ENCODE measurements around the gene DUS2. TPM values are rescaled to one million over a fixed set of nuclear protein-coding genes. Genes with fewer than 3 reads are reported as not detected.
"Not testable (repeated sequence)": the region's sequence is repeated elsewhere in the genome, so short reads cannot be mapped to it uniquely, and the experiment has no call there.

DUS2 gene
- total and polyA plus RNA-seq, 4 donors: 13.3 to 17.2 (median 15.3) TPM

- no peak for DNase-seq (ENCODE audit: low read depth in 4 of 6, low spot score in 6 of 6)
- WGBS (ENCODE audit: insufficient coverage): 79% methylated on average over 5 of the region's 5 CpGs
- Histone ChIP-seq H3K27me3 (ENCODE audit: control insufficient read depth, insufficient read depth, low read length) (no peaks in the 10 kb centered on the region), H3K9me3 (ENCODE audit: control insufficient read depth, insufficient read depth, low read length) (peaks cover 3% of the 10 kb centered on the region), H3K36me3 (ENCODE audit: control insufficient read depth, insufficient read depth, low read length) (no peaks in the 10 kb centered on the region), H3K4me1 (ENCODE audit: control insufficient read depth, insufficient read depth, low read length) (no peaks in the 10 kb centered on the region), H3K27ac (ENCODE audit: low read depth, low read length) (no peak overlapping the region), H3K4me3 (ENCODE audit: low read depth, low read length) (no peak overlapping the region)
Observed at GRCh38 chr16:68113059-68113761, 90.1 kb downstream of the DUS2 start.

- H3K27me3 ChIP-seq (ENCODE audit: control insufficient read depth, insufficient read depth, low read length): no peaks in the 10 kb centered on the region
Observed at GRCh38 chr16:68113765-68114240, 90.7 kb downstream of the DUS2 start.

GRCh38 chr16:68114939-68115338 lies 91.9 kb downstream of the DUS2 start:
- not testable (repeated sequence) for H3K36me3 ChIP-seq (ENCODE audit: control insufficient read depth, insufficient read depth, low read length); H3K27me3 ChIP-seq (ENCODE audit: control insufficient read depth, insufficient read depth, low read length); H3K4me3 ChIP-seq (ENCODE audit: low read depth, low read length); H3K27ac ChIP-seq (ENCODE audit: low read depth, low read length); H3K9me3 ChIP-seq (ENCODE audit: control insufficient read depth, insufficient read depth, low read length); H3K4me1 ChIP-seq (ENCODE audit: control insufficient read depth, insufficient read depth, low read length); DNase-seq (ENCODE audit: low read depth in 4 of 6, low spot score in 6 of 6)
- WGBS (ENCODE audit: insufficient coverage): 94% methylated on average over 3 of the region's 8 CpGs

More at GRCh38 chr16:68113765-68114240, 90.7 kb downstream of the DUS2 start:
- Histone ChIP-seq H3K27ac (ENCODE audit: low read depth, low read length) (no peak overlapping the region), H3K4me1 (ENCODE audit: control insufficient read depth, insufficient read depth, low read length) (no peaks in the 10 kb centered on the region), H3K4me3 (ENCODE audit: low read depth, low read length) (no peak overlapping the region), H3K9me3 (ENCODE audit: control insufficient read depth, insufficient read depth, low read length) (peaks cover 3% of the 10 kb centered on the region), H3K36me3 (ENCODE audit: control insufficient read depth, insufficient read depth, low read length) (no peaks in the 10 kb centered on the region)
- 98% methylated on average over 12 of the region's 12 CpGs for WGBS (ENCODE audit: insufficient coverage)
- DNase-seq (ENCODE audit: low read depth in 4 of 6, low spot score in 6 of 6): no peak

DNA sequence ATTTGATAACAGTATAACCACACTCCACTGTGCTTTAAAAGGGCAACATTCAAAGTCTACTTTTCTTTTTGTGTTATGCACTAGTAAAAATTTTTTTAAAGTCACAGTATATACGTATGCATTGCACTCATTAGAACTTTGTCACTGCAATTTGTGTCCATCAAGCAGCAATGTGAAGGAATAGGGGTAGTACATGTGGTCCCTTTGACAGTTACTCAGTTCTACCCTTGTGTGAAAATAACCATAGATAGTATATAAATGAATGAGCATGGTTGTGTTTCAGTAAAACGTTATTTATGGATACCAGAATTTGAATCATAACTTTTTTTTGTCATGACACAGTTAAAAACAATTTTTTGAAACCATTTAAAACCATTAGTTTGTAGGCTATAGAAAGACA lies 92.8 kb downstream of the DUS2 start:
- Histone ChIP-seq H3K4me3 (ENCODE audit: low read depth, low read length) (no peak overlapping the region), H3K36me3 (ENCODE audit: control insufficient read depth, insufficient read depth, low read length) (no peaks in the 10 kb centered on the region), H3K27ac (ENCODE audit: low read depth, low read length) (no peak overlapping the region), H3K4me1 (ENCODE audit: control insufficient read depth, insufficient read depth, low read length) (no peaks in the 10 kb centered on the region), H3K9me3 (ENCODE audit: control insufficient read depth, insufficient read depth, low read length) (no peaks in the 10 kb centered on the region), H3K27me3 (ENCODE audit: control insufficient read depth, insufficient read depth, low read length) (no peaks in the 10 kb centered on the region)
- DNase-seq (ENCODE audit: low read depth in 4 of 6, low spot score in 6 of 6): no peak
- no CpG with 5 or more reads among the region's 2 CpGs for WGBS (ENCODE audit: insufficient coverage)

- 100% methylated on average over 1 of the region's 2 CpGs for WGBS (ENCODE audit: insufficient coverage)
- peak in 2 of 6 donors; percentile 7 to 27 for DNase-seq (ENCODE audit: low read depth in 4 of 6, low spot score in 6 of 6)
- Histone ChIP-seq H3K27ac (ENCODE audit: low read depth, low read length) (no peak overlapping the region), H3K36me3 (ENCODE audit: control insufficient read depth, insufficient read depth, low read length) (no peaks in the 10 kb centered on the region), H3K4me1 (ENCODE audit: control insufficient read depth, insufficient read depth, low read length) (no peaks in the 10 kb centered on the region), H3K9me3 (ENCODE audit: control insufficient read depth, insufficient read depth, low read length) (no peaks in the 10 kb centered on the region), H3K4me3 (ENCODE audit: low read depth, low read length) (no peak overlapping the region), H3K27me3 (ENCODE audit: control insufficient read depth, insufficient read depth, low read length) (no peaks in the 10 kb centered on the region)
Observed at GRCh38 chr16:68116256-68116867, 93.3 kb downstream of the DUS2 start.

DNA sequence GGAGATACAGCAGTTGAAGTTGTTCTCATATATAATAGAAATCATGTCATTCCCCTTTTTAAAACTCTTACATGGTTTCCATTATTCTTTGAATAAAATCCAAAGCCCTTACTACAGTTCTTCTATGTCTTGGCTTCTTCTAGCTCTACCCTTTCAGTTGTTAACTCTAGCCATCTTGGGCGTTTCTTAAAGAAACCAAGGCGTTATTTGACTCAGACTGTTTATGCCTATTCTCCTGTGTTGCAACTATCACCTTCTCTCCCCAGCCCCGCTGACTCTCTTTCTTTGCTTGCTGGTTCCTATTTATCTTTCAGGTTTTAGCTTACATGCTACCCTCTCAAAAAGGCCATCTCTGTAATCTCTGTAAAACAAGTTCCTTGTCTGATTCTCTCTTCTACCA lies 94.8 kb downstream of the DUS2 start:
- Histone ChIP-seq H3K27ac (ENCODE audit: low read depth, low read length) (no peak overlapping the region), H3K4me1 (ENCODE audit: control insufficient read depth, insufficient read depth, low read length) (no peaks in the 10 kb centered on the region), H3K4me3 (ENCODE audit: low read depth, low read length) (no peak overlapping the region), H3K36me3 (ENCODE audit: control insufficient read depth, insufficient read depth, low read length) (peaks cover 2% of the 10 kb centered on the region), H3K27me3 (ENCODE audit: control insufficient read depth, insufficient read depth, low read length) (no peaks in the 10 kb centered on the region), H3K9me3 (ENCODE audit: control insufficient read depth, insufficient read depth, low read length) (no peaks in the 10 kb centered on the region)
- DNase-seq (ENCODE audit: low read depth in 4 of 6, low spot score in 6 of 6): no peak
- WGBS (ENCODE audit: insufficient coverage): 95% methylated on average over 3 of the region's 3 CpGs

- DNase-seq (ENCODE audit: low read depth in 4 of 6, low spot score in 6 of 6); H3K4me1 ChIP-seq (ENCODE audit: control insufficient read depth, insufficient read depth, low read length): not testable (repeated sequence)
- WGBS (ENCODE audit: insufficient coverage): 100% methylated on average over 6 of the region's 13 CpGs
Observed at GRCh38 chr16:68118954-68119353, 95.9 kb downstream of the DUS2 start.

DNA sequence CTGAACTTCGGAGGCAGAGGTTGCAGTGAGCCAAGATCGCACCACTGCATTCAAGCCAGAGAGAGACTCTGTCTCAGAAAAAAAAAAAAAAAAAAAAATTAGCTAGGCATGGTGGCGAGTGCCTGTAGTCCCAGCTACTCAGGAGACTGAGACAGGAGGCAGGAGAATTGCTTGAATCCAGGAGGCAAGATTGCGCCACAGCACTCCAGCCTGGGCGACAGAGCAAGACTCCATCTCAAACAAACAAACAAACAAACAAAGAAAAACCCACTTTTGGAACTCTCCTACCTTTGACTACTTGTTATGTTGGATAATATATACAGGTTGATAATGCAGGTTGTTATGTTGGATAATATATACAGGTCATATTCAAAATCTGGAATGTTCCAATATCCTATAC lies 97.4 kb downstream of the DUS2 start:
- not testable (repeated sequence) for H3K27ac ChIP-seq (ENCODE audit: low read depth, low read length); H3K27me3 ChIP-seq (ENCODE audit: control insufficient read depth, insufficient read depth, low read length); DNase-seq (ENCODE audit: low read depth in 4 of 6, low spot score in 6 of 6); H3K4me3 ChIP-seq (ENCODE audit: low read depth, low read length); H3K4me1 ChIP-seq (ENCODE audit: control insufficient read depth, insufficient read depth, low read length); H3K9me3 ChIP-seq (ENCODE audit: control insufficient read depth, insufficient read depth, low read length); H3K36me3 ChIP-seq (ENCODE audit: control insufficient read depth, insufficient read depth, low read length)
- no CpG with 5 or more reads among the region's 5 CpGs for WGBS (ENCODE audit: insufficient coverage)

More at GRCh38 chr16:68118954-68119353, 95.9 kb downstream of the DUS2 start:
- H3K27me3 ChIP-seq (ENCODE audit: control insufficient read depth, insufficient read depth, low read length); H3K9me3 ChIP-seq (ENCODE audit: control insufficient read depth, insufficient read depth, low read length); H3K4me3 ChIP-seq (ENCODE audit: low read depth, low read length); H3K36me3 ChIP-seq (ENCODE audit: control insufficient read depth, insufficient read depth, low read length); H3K27ac ChIP-seq (ENCODE audit: low read depth, low read length): not testable (repeated sequence)

DNA sequence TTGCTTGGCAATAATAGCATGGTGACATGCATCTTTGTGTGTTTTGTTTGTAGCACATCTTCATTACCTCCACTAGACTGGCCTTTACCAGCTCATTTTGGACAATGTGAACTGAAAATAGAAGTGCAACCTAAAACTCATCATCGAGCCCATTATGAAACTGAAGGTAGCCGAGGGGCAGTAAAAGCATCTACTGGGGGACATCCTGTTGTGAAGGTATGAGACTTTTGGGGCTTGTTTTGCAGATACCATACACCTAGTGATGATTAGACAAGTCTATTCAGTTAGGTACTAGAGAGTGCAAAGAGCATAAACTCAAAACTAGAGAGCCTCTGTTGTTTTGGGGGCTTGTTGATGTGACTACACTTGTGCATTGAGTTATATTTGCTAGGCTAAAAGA lies 103.3 kb downstream of the DUS2 start:
- Histone ChIP-seq H3K4me3 (ENCODE audit: low read depth, low read length) (no peak overlapping the region), H3K9me3 (ENCODE audit: control insufficient read depth, insufficient read depth, low read length) (no peaks in the 10 kb centered on the region), H3K27me3 (ENCODE audit: control insufficient read depth, insufficient read depth, low read length) (no peaks in the 10 kb centered on the region), H3K27ac (ENCODE audit: low read depth, low read length) (no peak overlapping the region), H3K36me3 (ENCODE audit: control insufficient read depth, insufficient read depth, low read length) (peaks cover 2% of the 10 kb centered on the region), H3K4me1 (ENCODE audit: control insufficient read depth, insufficient read depth, low read length) (peaks cover 4% of the 10 kb centered on the region)
- DNase-seq (ENCODE audit: low read depth in 4 of 6, low spot score in 6 of 6): no peak
- WGBS (ENCODE audit: insufficient coverage): no CpG with 5 or more reads among the region's 2 CpGs
